NCI-H2081 treated with DMSO at 0.1 percent for 48 hours (cell line): ENCODE measurements around the gene RPL10L.

ENCODE experiments used
- DNase-seq: peaks from one replicate; lab custom pipeline; 2025; lab: John Stamatoyannopoulos, UW

Gene RPL10L

DNA sequence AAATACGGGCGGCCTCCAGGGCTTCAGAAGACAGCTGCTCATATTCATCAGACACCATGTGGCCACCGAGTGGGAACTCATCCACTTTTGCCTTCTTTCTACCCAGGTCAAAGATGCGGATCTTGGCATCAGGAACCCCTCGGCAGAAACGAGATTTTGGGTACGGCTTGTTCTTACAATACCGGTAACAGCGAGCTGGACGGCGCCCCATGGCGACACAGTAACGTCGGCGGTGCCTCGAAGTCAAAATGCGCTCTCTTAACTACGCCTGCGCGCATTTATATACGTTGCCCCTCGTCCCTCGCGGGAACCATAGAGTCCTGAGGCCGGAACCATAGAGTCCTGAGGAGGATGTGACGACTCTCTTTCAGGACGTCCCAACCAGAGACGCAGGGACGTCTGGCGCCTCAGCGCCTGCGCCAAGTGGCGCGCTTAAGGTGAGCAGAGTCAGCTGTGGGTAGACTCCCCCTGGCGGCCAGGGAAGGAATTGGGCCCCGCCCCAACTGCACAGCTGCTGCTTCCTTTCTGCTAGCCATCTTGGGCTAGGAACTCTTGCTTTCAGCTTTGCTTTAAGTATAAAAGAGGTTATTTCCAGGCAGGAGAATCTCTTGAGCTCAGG, at the start of gene RPL10L:
Gene RPL10L, minus strand, starts transcription at position 256 of the 619 bp plus-strand sequence. Its CDS starts 45 bp downstream, at position 211.
- DNase-seq = no peak

DNA sequence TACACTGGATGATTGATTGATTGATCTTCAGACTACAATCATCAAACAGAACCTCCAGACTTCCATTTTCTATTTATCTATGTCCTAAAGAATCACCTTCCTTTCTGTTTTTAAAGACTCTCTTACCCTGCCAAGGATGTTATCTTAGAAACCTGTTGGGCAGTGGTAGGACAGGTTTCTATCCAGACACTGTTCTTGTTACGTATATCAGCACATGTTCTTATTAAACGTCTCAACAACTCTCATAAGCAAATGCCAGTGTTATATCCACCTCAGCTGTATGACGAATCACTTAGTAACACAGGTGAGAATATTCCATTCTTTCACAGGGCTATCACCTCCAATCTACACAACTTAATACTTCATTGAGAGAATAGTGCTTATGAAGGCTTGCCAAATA, 40.2 kb upstream of the RPL10L start:
- DNase-seq = no peak

- DNase-seq = no peak
These were observed 35.1 kb upstream of the RPL10L start for GRCh38 chr14:46686652-46687051.

DNA sequence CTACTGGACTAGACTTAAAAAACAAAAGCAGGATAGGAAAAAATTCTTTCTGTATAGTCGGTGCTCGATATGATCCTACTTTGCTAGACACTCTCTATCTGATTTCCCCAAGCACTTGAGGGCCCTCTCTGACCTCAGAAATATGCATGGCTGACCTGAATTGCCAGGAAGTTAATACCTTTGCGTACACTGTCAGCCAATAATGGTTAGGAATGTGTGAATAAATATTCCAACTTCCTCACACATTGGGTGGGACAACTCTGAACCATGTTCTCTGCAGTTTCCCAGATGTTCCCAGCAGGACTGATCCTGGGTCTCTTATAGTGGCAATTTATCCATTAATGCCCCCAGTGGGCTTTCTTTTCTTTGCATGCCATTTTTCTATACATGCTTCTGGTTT, 20.5 kb upstream of the RPL10L start:
- DNase-seq = no peak

GRCh38 chr14:46663382-46663781, 11.8 kb upstream of the RPL10L start:
- no peak for DNase-seq

DNA sequence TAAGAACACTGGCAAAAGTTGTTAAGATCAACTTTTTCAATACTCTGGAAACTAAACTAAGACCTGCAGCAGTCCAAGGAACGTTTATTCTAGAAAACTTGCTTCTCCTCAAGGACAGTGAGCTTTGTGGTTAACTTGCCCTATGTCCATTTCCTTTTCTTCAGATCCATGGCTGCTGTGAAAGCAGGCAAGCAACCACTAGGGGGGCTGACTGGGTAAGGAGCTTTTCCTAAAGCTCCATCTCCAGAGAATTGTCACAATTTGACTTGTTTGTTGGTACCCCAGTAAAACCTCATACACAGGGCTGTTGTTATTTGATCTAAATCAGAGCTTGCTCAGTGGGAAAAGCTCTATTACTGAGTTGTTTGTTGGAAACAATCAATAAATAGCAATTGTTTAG, 10.1 kb upstream of the RPL10L start:
- no peak for DNase-seq

DNA sequence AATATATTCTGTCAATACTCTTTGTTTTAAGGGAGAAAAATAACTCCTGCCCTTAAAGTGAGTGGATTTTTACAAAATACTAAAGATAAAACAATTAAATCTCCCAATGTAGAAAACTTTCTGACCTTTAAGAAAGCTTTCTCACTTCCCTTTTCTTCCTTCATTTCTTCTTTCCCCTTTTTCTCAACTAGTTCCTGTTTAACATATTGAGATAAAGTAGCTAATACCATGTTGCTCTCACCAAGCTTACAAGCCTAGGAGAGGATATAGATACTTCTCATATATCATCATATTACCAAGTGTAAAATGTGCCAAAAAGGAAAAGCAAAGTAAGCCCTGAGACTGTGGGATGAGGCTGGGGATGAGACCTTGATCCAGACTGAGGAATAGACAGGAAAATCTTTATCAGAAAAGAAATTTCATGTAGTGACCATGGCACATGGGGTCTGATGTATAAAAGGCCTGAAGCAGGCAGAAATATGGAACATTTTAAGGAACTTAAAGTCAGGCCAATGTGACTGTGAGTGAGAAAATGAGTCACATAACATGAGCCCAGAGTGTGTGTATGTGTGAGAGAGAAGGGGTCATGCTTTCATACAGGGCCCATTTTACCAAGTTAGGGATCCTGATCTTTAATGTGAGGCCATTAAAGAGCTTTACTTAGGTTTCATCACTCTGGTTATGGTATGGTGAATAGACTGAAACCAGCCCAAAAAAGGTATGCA, 1.6 kb upstream of the RPL10L start:
- DNase-seq = no peak

DNA sequence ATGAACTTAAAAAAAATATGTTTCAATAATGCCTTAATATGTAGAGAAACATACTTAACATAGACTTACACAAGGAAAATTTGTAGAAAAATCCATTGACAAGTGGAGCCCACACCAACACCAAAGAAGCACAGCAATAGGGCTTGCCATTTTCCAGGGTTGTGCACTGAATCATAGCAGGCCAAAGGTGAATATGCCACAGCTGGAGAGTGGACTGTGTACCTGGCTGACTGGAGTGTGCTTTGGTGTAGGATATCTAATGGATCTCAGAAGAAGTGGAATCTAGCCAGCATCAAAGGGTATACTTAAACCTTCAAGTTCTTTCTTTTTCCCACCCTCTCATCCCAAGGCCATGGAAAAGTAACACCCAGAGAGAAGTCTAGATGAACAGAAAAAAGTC, 4.8 kb downstream of the RPL10L start:
- no peak for DNase-seq

GRCh38 chr14:46626876-46627275, 24.7 kb downstream of the RPL10L start:
- DNase-seq = no peak
